WTC11 (cell line): ENCODE data around the gene CHERP.

Experiments used
- AFF4 ChIP-seq: sonication (generic); formaldehyde crosslinking; IDR thresholded peaks from 2 replicates; pipeline ENCODE4 v1.8.1; 2023; ENCODE audit warnings: mild to moderate bottlenecking, missing genetic modification reagents, borderline replicate concordance
- ATF2 ChIP-seq: sonication (generic); formaldehyde crosslinking; IDR thresholded peaks from 2 replicates; pipeline ENCODE4 v1.8.1; 2022; ENCODE audit warnings: low read depth, missing genetic modification reagents, borderline replicate concordance
- ATF3 ChIP-seq: sonication (generic); formaldehyde crosslinking; conservative IDR thresholded peaks from 2 replicates; pipeline ENCODE4 v1.8.1; 2022; ENCODE audit warnings: mild to moderate bottlenecking, missing genetic modification reagents
- ATF6 ChIP-seq: sonication (generic); formaldehyde crosslinking; IDR thresholded peaks from 2 replicates; pipeline ENCODE4 v1.8.1; 2023; ENCODE audit warnings: mild to moderate bottlenecking, missing genetic modification reagents
- CTCF ChIP-seq: fragments of 200-600 bp; IDR thresholded peaks from 2 replicates; pipeline ENCODE4 v1.8.0; 2022; ENCODE audit warnings: antibody characterized with exemption
- HMGXB4 ChIP-seq: sonication (generic); formaldehyde crosslinking; IDR thresholded peaks from 2 replicates; pipeline ENCODE4 v1.8.1; 2023; ENCODE audit warnings: mild to moderate bottlenecking, moderate library complexity, missing genetic modification reagents
- IRF2 ChIP-seq: sonication (generic); formaldehyde crosslinking; IDR thresholded peaks from 2 replicates; pipeline ENCODE4 v1.8.0; 2022; ENCODE audit warnings: low read depth, missing genetic modification reagents, borderline replicate concordance
- NFE2L1 ChIP-seq: sonication (generic); formaldehyde crosslinking; IDR thresholded peaks from 2 replicates; pipeline ENCODE4 v1.8.1; 2023; ENCODE audit warnings: missing genetic modification reagents

- no peak for TF ChIP-seq IRF2 (CRISPR knock-in tag)
- no peak for TF ChIP-seq CTCF
- TF ChIP-seq HMGXB4 (CRISPR knock-in tag): no peak
- TF ChIP-seq ATF6 (CRISPR knock-in tag): no peak
- no peak for TF ChIP-seq NFE2L1 (CRISPR knock-in tag)
- no peak for TF ChIP-seq AFF4
- no peak for TF ChIP-seq ATF3
- TF ChIP-seq ATF2 (CRISPR knock-in tag): no peak
Measured at GRCh38 chr19:16581145-16581970, 39.1 kb upstream of the CHERP start.
